ENCODE measurements around the gene PDE4D. TPM values are rescaled to one million over a fixed set of nuclear protein-coding genes. Genes with fewer than 3 reads are reported as not detected.
A peak's percentile ranks its signal among the peaks of the same experiment; 100 is the strongest.

Gene PDE4D
- total RNA-seq, 1 experiment from 2014 or later: 6.5 TPM

GRCh38 chr5:59107692-59108091 lies 785.8 kb downstream of the PDE4D start:
- Histone ChIP-seq H3K27ac (ENCODE audit: low read depth, low read length, poor library complexity, severe bottlenecking) (no peak overlapping the region), H3K27me3 (replicated peaks; ENCODE audit: insufficient read depth, low read depth, low read length, poor library complexity) (no peaks in the 10 kb centered on the region), H3K4me3 (ENCODE audit: low read depth, low read length, poor library complexity, severe bottlenecking) (no peak overlapping the region), H3K36me3 (ENCODE audit: insufficient read depth, low read length, poor library complexity, severe bottlenecking) (no peaks in the 10 kb centered on the region), H3K4me1 (ENCODE audit: insufficient read depth, low read length, poor library complexity, severe bottlenecking) (peaks cover 5% of the 10 kb centered on the region), H3K9me3 (ENCODE audit: low read depth, low read length, poor library complexity, severe bottlenecking) (no peaks in the 10 kb centered on the region)
- ChIA-PET POLR2A (ENCODE audit: low non-redundant PET) (no interaction called here), CTCF (no interaction called here)
- intact Hi-C loops (cut with micrococcal nuclease; ENCODE audit: unreplicated experiment): no loop called here
- DNase-seq (ENCODE audit: low spot score): peak; percentile 37
- BruUV-seq (replicated peaks): no TSS peak
- TF ChIP-seq, protein P1, sequence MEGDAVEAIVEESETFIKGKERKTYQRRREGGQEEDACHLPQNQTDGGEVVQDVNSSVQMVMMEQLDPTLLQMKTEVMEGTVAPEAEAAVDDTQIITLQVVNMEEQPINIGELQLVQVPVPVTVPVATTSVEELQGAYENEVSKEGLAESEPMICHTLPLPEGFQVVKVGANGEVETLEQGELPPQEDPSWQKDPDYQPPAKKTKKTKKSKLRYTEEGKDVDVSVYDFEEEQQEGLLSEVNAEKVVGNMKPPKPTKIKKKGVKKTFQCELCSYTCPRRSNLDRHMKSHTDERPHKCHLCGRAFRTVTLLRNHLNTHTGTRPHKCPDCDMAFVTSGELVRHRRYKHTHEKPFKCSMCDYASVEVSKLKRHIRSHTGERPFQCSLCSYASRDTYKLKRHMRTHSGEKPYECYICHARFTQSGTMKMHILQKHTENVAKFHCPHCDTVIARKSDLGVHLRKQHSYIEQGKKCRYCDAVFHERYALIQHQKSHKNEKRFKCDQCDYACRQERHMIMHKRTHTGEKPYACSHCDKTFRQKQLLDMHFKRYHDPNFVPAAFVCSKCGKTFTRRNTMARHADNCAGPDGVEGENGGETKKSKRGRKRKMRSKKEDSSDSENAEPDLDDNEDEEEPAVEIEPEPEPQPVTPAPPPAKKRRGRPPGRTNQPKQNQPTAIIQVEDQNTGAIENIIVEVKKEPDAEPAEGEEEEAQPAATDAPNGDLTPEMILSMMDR (conservative IDR thresholded peaks at IDR 0.05; ENCODE audit: low read depth, low read length): no peak
- no peak for TF ChIP-seq EZH2 (IDR thresholded peaks at IDR 0.05; ENCODE audit: borderline replicate concordance, low read depth, low read length, poor library complexity, severe bottlenecking)

GRCh38 chr5:59104400-59105127 lies 789.0 kb downstream of the PDE4D start:
- BruUV-seq (replicated peaks): no TSS peak
- CTCF ChIA-PET: no interaction called here
- intact Hi-C loops (cut with micrococcal nuclease; ENCODE audit: unreplicated experiment): no loop called here
- Histone ChIP-seq H3K9me3 (ENCODE audit: low read depth, low read length, poor library complexity, severe bottlenecking) (no peaks in the 10 kb centered on the region), H3K36me3 (ENCODE audit: insufficient read depth, low read length, poor library complexity, severe bottlenecking) (no peaks in the 10 kb centered on the region), H3K27me3 (replicated peaks; ENCODE audit: insufficient read depth, low read depth, low read length, poor library complexity) (no peaks in the 10 kb centered on the region), H3K27ac (ENCODE audit: low read depth, low read length, poor library complexity, severe bottlenecking) (no peak overlapping the region), H3K4me1 (ENCODE audit: insufficient read depth, low read length, poor library complexity, severe bottlenecking) (peaks cover 5% of the 10 kb centered on the region), H3K4me3 (ENCODE audit: low read depth, low read length, poor library complexity, severe bottlenecking) (no peak overlapping the region)
- DNase-seq (ENCODE audit: low spot score): no peak
- POLR2A ChIA-PET (ENCODE audit: low non-redundant PET): no interaction called here
- no peak for TF ChIP-seq EZH2 (IDR thresholded peaks at IDR 0.05; ENCODE audit: borderline replicate concordance, low read depth, low read length, poor library complexity, severe bottlenecking)
- TF ChIP-seq, protein P1 (conservative IDR thresholded peaks at IDR 0.05; ENCODE audit: low read depth, low read length): no peak

DNA sequence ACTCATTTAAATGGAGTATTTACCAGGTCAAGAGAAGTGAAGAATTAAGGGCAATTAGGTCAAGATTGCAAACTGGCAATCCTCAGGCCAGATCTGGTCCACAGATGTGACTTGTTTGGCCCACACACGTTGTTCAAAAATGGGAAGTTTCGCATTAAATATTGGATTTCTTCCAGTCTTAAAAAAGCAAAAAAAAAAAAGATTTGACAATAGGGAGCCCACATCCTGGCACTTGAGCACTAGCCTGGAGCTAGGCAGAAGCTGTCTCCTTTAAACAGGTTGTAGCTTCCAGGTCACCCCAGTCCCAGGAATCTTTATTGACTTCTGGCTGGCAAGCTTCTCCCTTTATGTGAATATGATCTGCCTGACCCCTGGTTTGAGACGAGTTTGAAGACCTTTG lies 790.2 kb downstream of the PDE4D start:
- Histone ChIP-seq H3K36me3 (ENCODE audit: insufficient read depth, low read length, poor library complexity, severe bottlenecking) (no peaks in the 10 kb centered on the region), H3K4me3 (ENCODE audit: low read depth, low read length, poor library complexity, severe bottlenecking) (no peak overlapping the region), H3K4me1 (ENCODE audit: insufficient read depth, low read length, poor library complexity, severe bottlenecking) (peaks cover 5% of the 10 kb centered on the region), H3K27me3 (replicated peaks; ENCODE audit: insufficient read depth, low read depth, low read length, poor library complexity) (no peaks in the 10 kb centered on the region), H3K9me3 (ENCODE audit: low read depth, low read length, poor library complexity, severe bottlenecking) (no peaks in the 10 kb centered on the region), H3K27ac (ENCODE audit: low read depth, low read length, poor library complexity, severe bottlenecking) (no peak overlapping the region)
- ChIA-PET CTCF (no interaction called here), POLR2A (ENCODE audit: low non-redundant PET) (no interaction called here)
- no peak for DNase-seq (ENCODE audit: low spot score)
- BruUV-seq (replicated peaks): no TSS peak
- TF ChIP-seq, protein P1 (conservative IDR thresholded peaks at IDR 0.05; ENCODE audit: low read depth, low read length): no peak
- no peak for TF ChIP-seq EZH2 (IDR thresholded peaks at IDR 0.05; ENCODE audit: borderline replicate concordance, low read depth, low read length, poor library complexity, severe bottlenecking)
- intact Hi-C loops (cut with micrococcal nuclease; ENCODE audit: unreplicated experiment): no loop called here
